DMS 273 treated with DMSO at 0.1 percent for 48 hours (cell line): Measurements from ENCODE around the gene FAM240A.
A peak's percentile ranks its signal among the peaks of the same experiment; 100 is the strongest.

Experiments used
- DNase-seq: peaks from one replicate; lab custom pipeline; 2025; lab: John Stamatoyannopoulos, UW

Gene FAM240A

GRCh38 chr3:46626039-46626438 is 13.7 kb downstream of the FAM240A start:
- DNase-seq: no peak

GRCh38 chr3:46627078-46627477 is 14.8 kb downstream of the FAM240A start:
- DNase-seq: no peak

- no peak for DNase-seq
Observed at GRCh38 chr3:46628901-46629369, 16.6 kb downstream of the FAM240A start.

- peak; percentile 3 for DNase-seq
Observed at GRCh38 chr3:46629551-46630517, 17.5 kb downstream of the FAM240A start.

GRCh38 chr3:46632792-46633191 is 20.5 kb downstream of the FAM240A start:
- no peak for DNase-seq

GRCh38 chr3:46634856-46635255 is 22.5 kb downstream of the FAM240A start:
- DNase-seq: no peak

- DNase-seq: no peak
Observed at GRCh38 chr3:46639221-46639620, 26.9 kb downstream of the FAM240A start.

GRCh38 chr3:46640927-46641326 is 28.6 kb downstream of the FAM240A start:
- DNase-seq: no peak

- no peak for DNase-seq
Observed at GRCh38 chr3:46642971-46643370, 30.6 kb downstream of the FAM240A start.

GRCh38 chr3:46643701-46644100 is 31.4 kb downstream of the FAM240A start:
- DNase-seq: no peak

GRCh38 chr3:46646700-46647099 is 34.4 kb downstream of the FAM240A start:
- no peak for DNase-seq

- DNase-seq: no peak
Observed at GRCh38 chr3:46648096-46648495, 35.8 kb downstream of the FAM240A start.

GRCh38 chr3:46649436-46649835 is 37.1 kb downstream of the FAM240A start:
- no peak for DNase-seq

- no peak for DNase-seq
Observed at GRCh38 chr3:46651084-46651483, 38.8 kb downstream of the FAM240A start.

- DNase-seq: no peak
Observed at GRCh38 chr3:46655271-46655670, 42.9 kb downstream of the FAM240A start.

- peak; percentile 37 for DNase-seq
Observed at GRCh38 chr3:46656778-46657556, 44.6 kb downstream of the FAM240A start.

- no peak for DNase-seq
Observed at GRCh38 chr3:46659285-46659684, 47.0 kb downstream of the FAM240A start.

- DNase-seq: no peak
Observed at GRCh38 chr3:46660003-46660402, 47.7 kb downstream of the FAM240A start.

- DNase-seq: no peak
Observed at GRCh38 chr3:46660543-46661523, 48.5 kb downstream of the FAM240A start.

- no peak for DNase-seq
Observed at GRCh38 chr3:46661776-46662766, 49.7 kb downstream of the FAM240A start.
